G401 (cell line): ENCODE results near the gene CXCL3. TPM values are rescaled to one million over a fixed set of nuclear protein-coding genes. Genes with fewer than 3 reads are reported as not detected.

Experiments used
- total RNA-seq: library from RNA; depleted of rRNA; stranded (reverse); fragments of >200 nt; shearing (Covaris generic); gene quantifications from 2 replicates; pipeline ENCODE4 v1.2.3, GENCODE V29; 2014; rRNA removed

CXCL3 gene
- total RNA-seq, 1 experiment from 2014 or later = not detected

Other genes with a start within 250 kb of the CXCL3 start
- not detected in 2 replicates for gene CXCL6, start 202.0 kb downstream of the CXCL3 start, total RNA-seq
- gene PF4V1, start 185.4 kb downstream of the CXCL3 start, total RNA-seq = not detected in 2 replicates
- gene CXCL1, start 169.3 kb downstream of the CXCL3 start, total RNA-seq = not detected in 2 replicates
- not detected in 2 replicates for gene PF4, start 56.7 kb downstream of the CXCL3 start, total RNA-seq
- gene PPBP, start 50.5 kb downstream of the CXCL3 start, total RNA-seq = not detected in 2 replicates
- not detected in 2 replicates for gene CXCL5, start 40.0 kb downstream of the CXCL3 start, total RNA-seq
- gene CXCL2, start 60.5 kb upstream of the CXCL3 start, total RNA-seq = not detected in 2 replicates
- 9.3 and 19.4 TPM in 2 replicates for gene MTHFD2L, start 119.4 kb upstream of the CXCL3 start, total RNA-seq